GM19023 (cell line): Measurements from ENCODE around the gene CIAO3.

Experiments used
- ATAC-seq: cut with Tn5 transposase; IDR thresholded peaks from one replicate; pipeline ENCODE4 v1.9.1; 2021; ENCODE audit warnings: mild to moderate bottlenecking, moderate library complexity; ENCODE audit not compliant: unreplicated experiment

CIAO3 gene

DNA sequence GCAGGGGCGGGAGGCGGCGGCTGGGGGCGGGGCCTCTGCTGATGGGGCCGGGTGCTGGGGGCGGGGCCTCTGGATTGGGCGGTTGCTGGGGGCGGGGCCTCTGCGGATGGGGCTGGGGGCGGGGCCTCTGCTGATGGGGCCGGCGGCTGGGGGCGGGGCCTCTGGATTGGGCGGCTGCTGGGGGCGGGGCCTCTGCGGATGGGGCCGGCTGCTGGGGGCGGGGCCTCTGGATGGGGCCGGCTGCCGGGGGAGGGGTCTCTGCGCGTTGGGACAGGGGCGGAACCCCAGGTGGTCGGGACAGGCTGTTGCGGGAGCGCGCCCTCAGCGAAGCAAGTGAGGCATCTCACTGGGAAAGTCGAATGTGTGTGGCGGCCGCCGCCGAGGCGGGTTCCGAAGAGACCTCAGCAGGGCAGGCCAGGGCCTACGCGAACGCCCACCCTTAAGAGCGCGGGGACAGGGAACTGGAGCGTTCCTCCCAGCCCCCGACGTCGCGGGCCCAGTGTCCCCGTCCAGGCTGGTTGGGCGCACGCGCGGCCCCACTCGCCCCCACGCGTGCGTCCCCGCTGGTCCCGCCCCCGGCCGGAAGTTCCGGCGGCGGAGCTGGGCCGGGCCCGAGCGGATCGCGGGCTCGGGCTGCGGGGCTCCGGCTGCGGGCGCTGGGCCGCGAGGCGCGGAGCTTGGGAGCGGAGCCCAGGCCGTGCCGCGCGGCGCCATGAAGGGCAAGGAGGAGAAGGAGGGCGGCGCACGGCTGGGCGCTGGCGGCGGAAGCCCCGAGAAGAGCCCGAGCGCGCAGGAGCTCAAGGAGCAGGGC lies 60.8 kb downstream of the CIAO3 start, which contains the start of gene STUB1:
Gene STUB1 (plus strand): TSS at position 597 of the 811 bp plus-strand sequence. CDS start 116 bp downstream, at position 713.
- peak; percentile 47 for ATAC-seq
